ENCODE results near the gene STARD9.
A peak's percentile ranks its signal among the peaks of the same experiment; 100 is the strongest.

The STARD9 gene

GRCh38 chr15:42693942-42694341 lies 118.5 kb downstream of the STARD9 start:
- DNase-seq (ENCODE audit: low read depth in 2 of 2) = no peak

GRCh38 chr15:42694398-42694797 lies 119.0 kb downstream of the STARD9 start:
- DNase-seq (ENCODE audit: low read depth in 2 of 2) = no peak

- no peak for DNase-seq (ENCODE audit: low read depth in 2 of 2)
Measured at GRCh38 chr15:42695527-42696071, 120.2 kb downstream of the STARD9 start.

- no peak for DNase-seq (ENCODE audit: low read depth in 2 of 2)
Measured at GRCh38 chr15:42696626-42697025, 121.2 kb downstream of the STARD9 start.

GRCh38 chr15:42704492-42704926 lies 129.1 kb downstream of the STARD9 start:
- peak; percentile 15 to 36 for DNase-seq (ENCODE audit: low read depth in 2 of 2)

GRCh38 chr15:42705336-42705735 lies 129.9 kb downstream of the STARD9 start:
- no peak for DNase-seq (ENCODE audit: low read depth in 2 of 2)

- no peak for DNase-seq (ENCODE audit: low read depth in 2 of 2)
Measured at GRCh38 chr15:42707068-42707467, 131.7 kb downstream of the STARD9 start.

GRCh38 chr15:42707873-42708544 lies 132.6 kb downstream of the STARD9 start:
- DNase-seq (ENCODE audit: low read depth in 2 of 2) = no peak

- DNase-seq (ENCODE audit: low read depth in 2 of 2) = no peak
Measured at GRCh38 chr15:42710662-42711061, 135.3 kb downstream of the STARD9 start.

- DNase-seq (ENCODE audit: low read depth in 2 of 2) = no peak
Measured at GRCh38 chr15:42711746-42712145, 136.3 kb downstream of the STARD9 start.

- no peak for DNase-seq (ENCODE audit: low read depth in 2 of 2)
Measured at GRCh38 chr15:42712584-42712983, 137.2 kb downstream of the STARD9 start.

- no peak for DNase-seq (ENCODE audit: low read depth in 2 of 2)
Measured at GRCh38 chr15:42716125-42716524, 140.7 kb downstream of the STARD9 start.

GRCh38 chr15:42716626-42717025 lies 141.2 kb downstream of the STARD9 start:
- DNase-seq (ENCODE audit: low read depth in 2 of 2) = no peak

GRCh38 chr15:42719043-42719442 lies 143.6 kb downstream of the STARD9 start:
- DNase-seq (ENCODE audit: low read depth in 2 of 2) = no peak

- no peak for DNase-seq (ENCODE audit: low read depth in 2 of 2)
Measured at GRCh38 chr15:42720071-42720470, 144.7 kb downstream of the STARD9 start.

GRCh38 chr15:42721016-42721415 lies 145.6 kb downstream of the STARD9 start:
- DNase-seq (ENCODE audit: low read depth in 2 of 2) = no peak

GRCh38 chr15:42721916-42722315 lies 146.5 kb downstream of the STARD9 start:
- DNase-seq (ENCODE audit: low read depth in 2 of 2) = no peak

- DNase-seq (ENCODE audit: low read depth in 2 of 2) = no peak
Measured at GRCh38 chr15:42723068-42723467, 147.7 kb downstream of the STARD9 start.

GRCh38 chr15:42724276-42724675 lies 148.9 kb downstream of the STARD9 start:
- DNase-seq (ENCODE audit: low read depth in 2 of 2) = no peak

- no peak for DNase-seq (ENCODE audit: low read depth in 2 of 2)
Measured at GRCh38 chr15:42725331-42725903, 150.0 kb downstream of the STARD9 start.

GRCh38 chr15:42726114-42726513 lies 150.7 kb downstream of the STARD9 start:
- DNase-seq (ENCODE audit: low read depth in 2 of 2) = no peak

GRCh38 chr15:42727750-42728381 lies 152.5 kb downstream of the STARD9 start:
- DNase-seq (ENCODE audit: low read depth in 2 of 2) = no peak

- no peak for DNase-seq (ENCODE audit: low read depth in 2 of 2)
Measured at GRCh38 chr15:42728560-42728959, 153.2 kb downstream of the STARD9 start.

Data from stimulated activated CD8-positive, alpha-beta memory T cell treated with anti-CD3 and anti-CD28 coated beads, Interleukin-7, amount 100 ng/mL, for 4 hours (primary cell).